ENCODE data around the gene KCNB1. TPM values are rescaled to one million over a fixed set of nuclear protein-coding genes. Genes with fewer than 3 reads are reported as not detected.

KCNB1 gene
- total RNA-seq, 1 experiment from 2014 or later, result not detected

DNA sequence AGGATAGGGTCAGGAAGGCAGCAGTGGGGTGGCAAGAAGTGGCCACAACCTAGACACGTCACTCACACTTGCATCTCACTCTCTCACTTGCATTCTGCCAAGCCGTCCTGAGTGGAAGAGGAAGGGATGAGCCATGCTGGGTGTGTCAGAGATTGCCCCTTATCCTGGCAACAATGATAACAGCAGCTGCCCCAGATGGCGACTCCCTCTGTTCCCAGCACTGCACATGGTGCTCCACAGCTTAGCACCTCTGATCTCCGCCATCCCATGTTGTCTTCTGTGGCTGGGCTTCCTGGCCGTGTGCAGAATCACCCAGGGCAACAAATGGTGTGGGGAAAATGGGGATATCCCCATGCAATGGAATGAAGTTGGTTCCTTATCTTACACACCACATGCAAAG lies 11.1 kb downstream of the KCNB1 start:
- Mint-ChIP-seq H3K27ac (ENCODE audit: unreplicated experiment) (no peak overlapping the region), H3K36me3 (ENCODE audit: insufficient read depth, unreplicated experiment) (no peaks in the 10 kb centered on the region), H3K4me1 (ENCODE audit: low read depth, unreplicated experiment) (no peaks in the 10 kb centered on the region), H3K4me3 (ENCODE audit: low read depth, unreplicated experiment) (no peak overlapping the region), H3K9me3 (ENCODE audit: low read depth, unreplicated experiment) (no peaks in the 10 kb centered on the region), H3K27me3 (ENCODE audit: unreplicated experiment) (peaks cover 97% of the 10 kb centered on the region)
- BruUV-seq (replicated peaks), result no TSS peak
- CTCF ChIA-PET, result interaction anchor here (0.5 kb wide), 1 partner anchor 19 kb away, joined by 3 read pairs; no protein-coding TSS in a partner anchor
- intact Hi-C loops (cut with micrococcal nuclease; ENCODE audit: unreplicated experiment), result no loop called here
- no peak for TF ChIP-seq CTCF (IDR thresholded peaks at IDR 0.05; ENCODE audit: unreplicated experiment)
- no peak for DNase-seq

DNA sequence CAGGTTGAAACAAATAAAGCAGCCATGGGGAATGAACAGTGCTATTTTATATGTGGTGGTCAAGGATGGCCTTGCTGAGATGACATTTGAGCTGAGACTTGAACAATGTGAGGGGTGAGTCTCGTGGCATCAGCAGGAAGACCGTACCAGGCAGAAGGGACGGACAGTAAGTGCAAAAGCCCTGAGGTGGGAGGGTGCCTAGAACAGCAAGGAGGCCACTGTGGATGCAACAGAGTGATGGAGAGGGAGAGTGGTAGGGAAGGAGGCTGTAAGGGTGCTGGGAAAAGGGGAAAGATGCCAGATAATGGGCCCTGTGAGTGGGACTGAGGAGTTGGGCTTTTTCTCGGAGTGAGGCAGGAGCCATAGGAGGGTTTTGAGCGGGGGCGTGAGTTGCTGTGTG lies 11.5 kb downstream of the KCNB1 start:
- BruUV-seq (replicated peaks), result no TSS peak
- DNase-seq, result no peak
- CTCF ChIA-PET, result no interaction called here
- Mint-ChIP-seq H3K27ac (ENCODE audit: unreplicated experiment) (no peak overlapping the region), H3K36me3 (ENCODE audit: insufficient read depth, unreplicated experiment) (no peaks in the 10 kb centered on the region), H3K9me3 (ENCODE audit: low read depth, unreplicated experiment) (no peaks in the 10 kb centered on the region), H3K27me3 (ENCODE audit: unreplicated experiment) (peaks cover 100% of the 10 kb centered on the region), H3K4me1 (ENCODE audit: low read depth, unreplicated experiment) (no peaks in the 10 kb centered on the region), H3K4me3 (ENCODE audit: low read depth, unreplicated experiment) (no peak overlapping the region)
- no peak for TF ChIP-seq CTCF (IDR thresholded peaks at IDR 0.05; ENCODE audit: unreplicated experiment)
- intact Hi-C loops (cut with micrococcal nuclease; ENCODE audit: unreplicated experiment), result no loop called here

DNA sequence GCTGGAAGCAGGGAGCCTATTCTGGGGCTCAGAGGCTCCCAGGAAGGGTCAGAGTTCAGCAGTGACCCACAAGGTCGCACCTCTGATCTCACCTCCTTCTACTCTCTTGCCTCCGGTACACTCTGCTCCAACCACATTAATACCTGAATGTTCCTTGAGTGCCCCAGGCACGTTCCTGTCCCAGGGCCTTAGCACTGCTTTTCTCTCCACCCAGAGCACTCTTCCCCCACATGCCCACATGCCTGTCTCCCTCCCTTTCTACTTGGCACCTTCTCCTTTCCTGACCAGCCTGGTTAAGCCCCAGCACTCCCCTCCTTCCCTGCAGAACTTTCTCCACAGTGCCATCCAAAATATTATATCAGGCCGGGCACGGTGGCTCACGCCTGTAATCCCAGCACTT lies 13.4 kb downstream of the KCNB1 start:
- H3K4me1 Mint-ChIP-seq (ENCODE audit: low read depth, unreplicated experiment), result no peaks in the 10 kb centered on the region
- CTCF ChIA-PET, result interaction anchor here (0.7 to 1.1 kb wide), 2 partner anchors 7 to 731 kb away, joined by 3 to 4 read pairs; no protein-coding TSS in a partner anchor
- no TSS peak for BruUV-seq (replicated peaks)

DNA sequence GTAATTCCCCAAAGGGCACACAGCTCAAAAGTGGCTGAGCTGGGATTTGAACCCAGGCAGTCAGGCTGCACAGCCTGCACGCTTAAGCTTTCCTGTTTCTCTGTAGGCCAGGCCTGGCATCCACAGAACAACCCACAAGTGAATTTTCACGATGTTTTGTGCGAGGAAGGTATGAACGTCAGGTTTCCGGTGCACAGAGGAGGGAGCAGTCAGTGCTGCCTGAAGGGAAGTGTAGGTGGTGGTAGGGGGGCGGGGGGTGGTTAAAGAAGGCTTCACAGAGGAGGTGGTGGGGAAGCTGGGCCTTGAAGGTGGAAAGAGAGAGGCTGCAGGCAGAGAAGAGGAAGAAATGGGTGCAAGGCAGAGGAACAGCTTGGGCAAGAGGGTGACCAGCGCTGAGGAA lies 14.1 kb downstream of the KCNB1 start:
- no TSS peak for BruUV-seq (replicated peaks)
- intact Hi-C loops (cut with micrococcal nuclease; ENCODE audit: unreplicated experiment), result no loop called here
- H3K27me3 Mint-ChIP-seq (ENCODE audit: unreplicated experiment), result peaks cover 92% of the 10 kb centered on the region

More for the DNA sequence above, 13.4 kb downstream of the KCNB1 start:
- DNase-seq, result no peak
- TF ChIP-seq CTCF (IDR thresholded peaks at IDR 0.05; ENCODE audit: unreplicated experiment), result no peak
- Mint-ChIP-seq H3K36me3 (ENCODE audit: insufficient read depth, unreplicated experiment) (no peaks in the 10 kb centered on the region), H3K9me3 (ENCODE audit: low read depth, unreplicated experiment) (no peaks in the 10 kb centered on the region), H3K27me3 (ENCODE audit: unreplicated experiment) (peaks cover 96% of the 10 kb centered on the region), H3K4me3 (ENCODE audit: low read depth, unreplicated experiment) (no peak overlapping the region), H3K27ac (ENCODE audit: unreplicated experiment) (no peak overlapping the region)
- intact Hi-C loops (cut with micrococcal nuclease; ENCODE audit: unreplicated experiment), result no loop called here

More for the DNA sequence above, 14.1 kb downstream of the KCNB1 start:
- TF ChIP-seq CTCF (IDR thresholded peaks at IDR 0.05; ENCODE audit: unreplicated experiment), result no peak
- CTCF ChIA-PET, result interaction anchor here (1.1 kb wide), 1 partner anchor 8 kb away, joined by 4 read pairs; no protein-coding TSS in a partner anchor
- no peaks in the 10 kb centered on the region for H3K36me3 Mint-ChIP-seq (ENCODE audit: insufficient read depth, unreplicated experiment)
- DNase-seq, result no peak
- H3K27ac Mint-ChIP-seq (ENCODE audit: unreplicated experiment), result no peak overlapping the region
- H3K9me3 Mint-ChIP-seq (ENCODE audit: low read depth, unreplicated experiment), result no peaks in the 10 kb centered on the region
- H3K4me3 Mint-ChIP-seq (ENCODE audit: low read depth, unreplicated experiment), result no peak overlapping the region
- H3K4me1 Mint-ChIP-seq (ENCODE audit: low read depth, unreplicated experiment), result no peaks in the 10 kb centered on the region

Data from Calu3 (cell line).